Keratinocyte (primary cell): ENCODE data around the gene GCNT2. TPM values are rescaled to one million over a fixed set of nuclear protein-coding genes. Genes with fewer than 3 reads are reported as not detected.
A peak's percentile ranks its signal among the peaks of the same experiment; 100 is the strongest.

Experiments
- DNase-seq: peaks from one replicate; pipeline ENCODE4 v3.0.0-alpha.2; 2011; ENCODE audit warnings: low read depth, missing footprints, low spot score
- FAIRE-seq: peaks from 2 replicates; lab custom pipeline; 2011; peaks lifted over from hg19 to GRCh38; lab: Jason Lieb, UNC
- H2AFZ ChIP-seq: 2 replicates; pipeline ENCODE4 v1.6.0; 2012; ENCODE audit warnings: low read length, control low read depth, inconsistent platforms; ENCODE audit not compliant: control insufficient read depth
- H3K27ac ChIP-seq: 2 replicates; pipeline ENCODE4 v1.5.1; 2011; ENCODE audit warnings: low read length; ENCODE audit not compliant: control insufficient read depth, insufficient read depth
- H3K27me3 ChIP-seq: 3 replicates; pipeline ENCODE4 v1.6.0; 2011; ENCODE audit warnings: low read length; ENCODE audit not compliant: control insufficient read depth, insufficient read depth; ENCODE audit errors: extremely low read depth
- H3K36me3 ChIP-seq, 2 experiments: 2 replicates in 1 of 2; 3 replicates in 1 of 2; pipeline ENCODE4 v1.5.1; 2011; ENCODE audit warnings: low read length in 2 of 2, mild to moderate bottlenecking in 1 of 2; ENCODE audit not compliant: control insufficient read depth in 2 of 2, insufficient read depth in 2 of 2; ENCODE audit errors: extremely low read depth in 1 of 2
- H3K4me1 ChIP-seq: 3 replicates; pipeline ENCODE4 v1.5.1; 2011; ENCODE audit warnings: low read length; ENCODE audit not compliant: control insufficient read depth, insufficient read depth; ENCODE audit errors: extremely low read depth
- H3K4me2 ChIP-seq: 3 replicates; pipeline ENCODE4 v1.6.0; 2011; ENCODE audit warnings: low read depth, low read length; ENCODE audit not compliant: control insufficient read depth, insufficient read depth; ENCODE audit errors: extremely low read depth
- H3K4me3 ChIP-seq, 3 experiments: fragments of 200-600 bp in 1 of 3; sonication (generic) in 1 of 3; 2 replicates in 2 of 3; 3 replicates in 1 of 3; pipeline ENCODE4 v1.5.1; 2011 to 2016; ENCODE audit warnings: low read length in 3 of 3, mild to moderate bottlenecking in 3 of 3, control low read depth in 2 of 3, inconsistent platforms in 1 of 3, low read depth in 1 of 3, mixed read lengths in 1 of 3, mixed run types in 1 of 3, moderate library complexity in 1 of 3; ENCODE audit not compliant: control insufficient read depth in 2 of 3, insufficient read depth in 2 of 3; ENCODE audit errors: extremely low read depth in 1 of 3
- H3K79me2 ChIP-seq: 2 replicates; pipeline ENCODE4 v1.6.0; 2012; ENCODE audit warnings: low read length; ENCODE audit not compliant: control insufficient read depth, insufficient read depth
- H3K9ac ChIP-seq: 3 replicates; pipeline ENCODE4 v1.6.0; 2011; ENCODE audit warnings: low read length; ENCODE audit not compliant: control insufficient read depth, insufficient read depth; ENCODE audit errors: extremely low read depth
- H3K9me1 ChIP-seq: 3 replicates; pipeline ENCODE4 v1.6.0; 2011; ENCODE audit warnings: low read length; ENCODE audit not compliant: control insufficient read depth, insufficient read depth; ENCODE audit errors: extremely low read depth
- H3K9me3 ChIP-seq: 2 replicates; pipeline ENCODE4 v1.5.1; 2012; ENCODE audit warnings: low read depth, low read length; ENCODE audit not compliant: control insufficient read depth
- H4K20me1 ChIP-seq: 3 replicates; pipeline ENCODE4 v1.6.0; 2011; ENCODE audit warnings: low read length; ENCODE audit not compliant: control insufficient read depth, insufficient read depth; ENCODE audit errors: extremely low read depth
- CTCF ChIP-seq, 3 experiments: IDR thresholded peaks in 1 of 3; conservative IDR thresholded peaks in 1 of 3; optimal IDR thresholded peaks in 1 of 3; 2 replicates in 2 of 3; 3 replicates in 1 of 3; pipeline versions ENCODE3 to v1.5.1; 2011; ENCODE audit warnings: low read length in 3 of 3, mild to moderate bottlenecking in 3 of 3, moderate library complexity in 2 of 3, control low read depth in 1 of 3, inconsistent platforms in 1 of 3; ENCODE audit not compliant: insufficient read depth in 2 of 3; ENCODE audit errors: extremely low read depth in 1 of 3
- EZH2 ChIP-seq: IDR thresholded peaks from one replicate; pipeline ENCODE4 v1.6.1; 2012; ENCODE audit warnings: inconsistent platforms, mild to moderate bottlenecking, low read length, moderate library complexity
- dilution Hi-C: fragments of 300-500 bp; cut with MboI; formaldehyde crosslinking; loops from one replicate; pipeline ENCODE4 v1.7.0; 2020; ENCODE audit warnings: low sequenced_read_pairs; ENCODE audit not compliant: extremely low pct_ligation_motif_present
- polyA plus RNA-seq, 5 experiments: library from polyadenylated mRNA; depleted of rRNA in 3 of 5; stranded (reverse) in 3 of 5; stranded (forward) in 1 of 5; unstranded in 1 of 5; fragments of >200 nt; gene quantifications; 1 replicate in 1 of 5; 2 replicates in 3 of 5; 3 replicates in 1 of 5; pipeline versions ENCODE4 v1.2.1 to v1.2.3, GENCODE V29; 2011 to 2012; ENCODE audit warnings: missing spikeins in 2 of 5, low read depth in 1 of 5, low replicate concordance in 1 of 5

The GCNT2 gene
- polyA plus RNA-seq, 1 donor (not counting 4 experiments of a cell fraction or from before 2014, with no cell fraction given): 7.3 TPM

- Histone ChIP-seq H3K4me2 (no peak overlapping the region), H3K4me1 (no peaks in the 10 kb centered on the region), H3K9me3 (no peaks in the 10 kb centered on the region), H3K36me3 (no peaks in the 10 kb centered on the region), H3K9ac (no peak overlapping the region), H3K9me1 (no peaks in the 10 kb centered on the region), H3K27ac (no peak overlapping the region), H2AFZ (no peak overlapping the region), H3K27me3 (no peaks in the 10 kb centered on the region), H4K20me1 (no peaks in the 10 kb centered on the region), H3K4me3 (no peak overlapping the region), H3K79me2 (no peaks in the 10 kb centered on the region)
- TF ChIP-seq EZH2: no peak
- no peak for TF ChIP-seq CTCF (optimal IDR thresholded peaks at IDR 0.05 in 1 of 3, IDR thresholded peaks at IDR 0.05 in 1 of 3, conservative IDR thresholded peaks at IDR 0.05 in 1 of 3; ENCODE audit: extremely low read depth in 1 of 3, insufficient read depth in 2 of 3, low read length in 3 of 3)
- dilution Hi-C loops: no loop called here
- FAIRE-seq (no peak), DNase-seq (no peak)
Measured at GRCh38 chr6:10613077-10613476, 91.9 kb downstream of the GCNT2 start.

GRCh38 chr6:10613723-10614122 is 92.6 kb downstream of the GCNT2 start:
- Histone ChIP-seq H3K27me3 (no peaks in the 10 kb centered on the region), H2AFZ (no peak overlapping the region), H3K9me3 (no peaks in the 10 kb centered on the region), H3K27ac (no peak overlapping the region), H3K79me2 (no peaks in the 10 kb centered on the region), H3K9ac (no peak overlapping the region), H3K4me3 (no peak overlapping the region), H3K9me1 (no peaks in the 10 kb centered on the region), H3K36me3 (no peaks in the 10 kb centered on the region), H3K4me1 (no peaks in the 10 kb centered on the region), H4K20me1 (no peaks in the 10 kb centered on the region), H3K4me2 (no peak overlapping the region)
- dilution Hi-C loops: no loop called here
- FAIRE-seq: peak; percentile 23
- DNase-seq: no peak
- TF ChIP-seq CTCF (optimal IDR thresholded peaks at IDR 0.05 in 1 of 3, IDR thresholded peaks at IDR 0.05 in 1 of 3, conservative IDR thresholded peaks at IDR 0.05 in 1 of 3; ENCODE audit: extremely low read depth in 1 of 3, insufficient read depth in 2 of 3, low read length in 3 of 3) (no peak), EZH2 (no peak)
